Activated CD4-positive, CD25-positive, alpha-beta regulatory T cell treated with anti-CD3 and anti-CD28 coated beads, Interleukin-2, amount 50 U/mL, for 72 hours (primary cell): Measurements from ENCODE around the gene HTT.

ENCODE experiments used
- DNase-seq: peaks from one replicate; pipeline ENCODE4 v3.0.0; 2021

The HTT gene

GRCh38 chr4:3239998-3240920 lies 165.8 kb downstream of the HTT start:
- DNase-seq = no peak

- no peak for DNase-seq
Observed at GRCh38 chr4:3240936-3241522, 166.5 kb downstream of the HTT start.

- DNase-seq = no peak
Observed at GRCh38 chr4:3241898-3242524, 167.5 kb downstream of the HTT start.

- DNase-seq = no peak
Observed at GRCh38 chr4:3243136-3243780, 168.8 kb downstream of the HTT start.

GRCh38 chr4:3244002-3244401 lies 169.5 kb downstream of the HTT start:
- DNase-seq = no peak

GRCh38 chr4:3244747-3245146 lies 170.3 kb downstream of the HTT start:
- no peak for DNase-seq

GRCh38 chr4:3245676-3246075 lies 171.2 kb downstream of the HTT start:
- DNase-seq = no peak

- no peak for DNase-seq
Observed at GRCh38 chr4:3246458-3247398, 172.2 kb downstream of the HTT start.

GRCh38 chr4:3247399-3248177 lies 173.1 kb downstream of the HTT start:
- no peak for DNase-seq

GRCh38 chr4:3248178-3248480 lies 173.6 kb downstream of the HTT start:
- no peak for DNase-seq

- no peak for DNase-seq
Observed at GRCh38 chr4:3248811-3249661, 174.6 kb downstream of the HTT start, which contains the start of gene MSANTD1. MSANTD1 (plus strand) TSS chr4:3249159; CDS start chr4:3249223, 64 bp downstream.

GRCh38 chr4:3249711-3250437 lies 175.4 kb downstream of the HTT start:
- DNase-seq = no peak

GRCh38 chr4:3250438-3250955 lies 176.0 kb downstream of the HTT start:
- DNase-seq = no peak

GRCh38 chr4:3250956-3251690 lies 176.6 kb downstream of the HTT start:
- peak; percentile 27 for DNase-seq

- peak; percentile 29 for DNase-seq
Observed at GRCh38 chr4:3251691-3252479, 177.4 kb downstream of the HTT start.

- no peak for DNase-seq
Observed at GRCh38 chr4:3252480-3252828, 178.0 kb downstream of the HTT start.

GRCh38 chr4:3252831-3253641 lies 178.6 kb downstream of the HTT start:
- peak; percentile 21 for DNase-seq
